HG03060 (cell line): Measurements from ENCODE around the gene DDX41.

Source experiments
- ATAC-seq: cut with Tn5 transposase; IDR thresholded peaks from one replicate; pipeline ENCODE4 v1.9.1; 2021; ENCODE audit warnings: low read depth, moderate number of reproducible peaks; ENCODE audit not compliant: unreplicated experiment

The DDX41 gene

DNA sequence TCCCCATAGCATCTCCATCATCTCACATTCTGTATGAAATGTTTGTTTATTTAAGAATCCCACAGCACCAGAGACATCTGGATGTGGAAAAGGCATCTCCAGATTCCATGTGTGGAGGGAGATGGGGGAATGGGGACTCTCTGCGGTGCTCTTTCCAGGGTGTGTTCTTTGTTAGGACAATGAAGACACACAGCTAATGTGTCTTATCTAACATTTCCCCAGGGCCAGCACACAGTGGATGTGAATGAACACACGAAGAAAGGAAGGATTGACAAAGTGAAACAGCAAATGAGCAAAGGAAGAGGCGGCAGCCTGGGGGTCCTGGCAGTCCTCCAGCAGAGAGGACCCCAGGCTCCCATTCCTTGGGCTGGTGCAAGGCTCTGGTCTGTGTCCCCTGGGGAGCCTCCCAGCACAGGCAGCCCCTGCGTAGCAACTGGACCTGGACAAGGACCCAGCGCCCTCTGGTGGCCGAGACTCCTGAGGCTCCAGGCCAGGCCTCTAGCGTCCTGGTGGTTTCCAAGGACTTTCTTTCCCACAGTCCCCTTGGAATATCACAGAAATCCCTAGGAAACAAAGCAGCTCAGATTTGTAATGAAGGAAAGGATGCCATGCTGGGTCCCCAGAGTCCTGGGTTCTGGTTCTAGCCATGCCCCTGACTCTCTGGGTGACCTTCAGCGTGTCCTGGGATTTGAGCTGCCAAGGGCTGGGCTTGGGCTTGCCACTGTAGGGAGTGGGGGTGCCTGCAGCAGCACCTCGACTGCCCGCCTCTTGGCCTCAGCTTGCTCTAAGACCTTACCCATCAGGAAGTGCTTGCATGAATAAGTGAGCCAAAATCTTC is 15.9 kb downstream of the DDX41 start:
- no peak for ATAC-seq

DNA sequence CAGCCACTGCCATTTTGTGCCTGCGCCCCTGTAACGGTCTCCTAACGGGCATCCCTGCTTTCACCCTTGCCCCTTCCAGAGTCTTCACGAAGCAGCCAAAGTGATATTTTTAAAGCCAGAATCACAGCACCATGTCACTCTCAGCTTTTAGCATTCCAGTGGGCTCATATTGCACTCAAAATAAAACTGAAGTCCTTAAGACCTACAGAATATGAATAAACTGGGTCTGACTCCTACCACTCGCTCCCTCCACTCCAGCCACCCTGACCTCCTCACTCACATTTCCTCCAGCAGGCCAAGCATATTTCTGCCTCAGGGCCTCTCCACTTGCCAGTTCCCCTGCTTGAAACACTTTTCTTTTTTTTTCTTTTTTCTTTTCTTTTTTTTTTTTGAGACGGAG is 16.9 kb downstream of the DDX41 start:
- no peak for ATAC-seq

DNA sequence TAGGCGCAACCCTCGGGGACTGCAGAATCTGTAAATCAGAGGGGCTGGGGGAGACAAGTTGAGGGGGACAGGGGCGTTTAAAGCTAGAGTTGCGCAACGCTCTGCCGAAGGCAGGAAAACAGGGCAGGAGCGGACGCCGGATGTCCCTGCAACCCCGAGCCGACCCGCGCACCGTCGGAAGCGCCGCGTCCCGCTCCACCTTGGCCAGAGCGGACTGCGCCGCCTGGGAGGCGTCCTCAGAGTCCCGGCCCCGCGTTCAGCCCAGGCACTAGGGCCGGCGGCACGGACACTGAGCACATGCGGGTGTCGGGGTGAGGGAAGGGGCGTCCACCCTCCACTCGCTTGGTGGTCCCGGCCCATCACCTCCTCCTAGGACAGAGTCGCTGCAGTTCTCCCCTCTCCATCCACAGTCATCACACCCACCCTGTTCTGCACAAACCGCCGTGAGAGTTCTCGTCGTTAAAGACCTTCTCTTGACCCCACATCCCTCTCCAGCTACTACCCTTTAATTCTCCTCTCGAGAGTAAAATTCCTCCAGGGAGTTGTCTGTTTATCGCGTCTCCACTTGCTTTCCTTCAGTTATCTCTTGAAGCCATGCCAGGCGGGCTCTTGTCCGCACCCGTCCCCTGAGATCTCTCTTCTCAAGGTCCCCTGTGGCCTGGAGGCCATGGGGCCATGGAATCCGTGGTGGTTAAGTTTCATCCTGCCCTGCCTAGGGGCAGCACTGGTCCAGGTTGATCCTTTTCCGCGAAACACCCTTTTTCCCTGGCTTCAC is 18.6 kb downstream of the DDX41 start:
- ATAC-seq = no peak

DNA sequence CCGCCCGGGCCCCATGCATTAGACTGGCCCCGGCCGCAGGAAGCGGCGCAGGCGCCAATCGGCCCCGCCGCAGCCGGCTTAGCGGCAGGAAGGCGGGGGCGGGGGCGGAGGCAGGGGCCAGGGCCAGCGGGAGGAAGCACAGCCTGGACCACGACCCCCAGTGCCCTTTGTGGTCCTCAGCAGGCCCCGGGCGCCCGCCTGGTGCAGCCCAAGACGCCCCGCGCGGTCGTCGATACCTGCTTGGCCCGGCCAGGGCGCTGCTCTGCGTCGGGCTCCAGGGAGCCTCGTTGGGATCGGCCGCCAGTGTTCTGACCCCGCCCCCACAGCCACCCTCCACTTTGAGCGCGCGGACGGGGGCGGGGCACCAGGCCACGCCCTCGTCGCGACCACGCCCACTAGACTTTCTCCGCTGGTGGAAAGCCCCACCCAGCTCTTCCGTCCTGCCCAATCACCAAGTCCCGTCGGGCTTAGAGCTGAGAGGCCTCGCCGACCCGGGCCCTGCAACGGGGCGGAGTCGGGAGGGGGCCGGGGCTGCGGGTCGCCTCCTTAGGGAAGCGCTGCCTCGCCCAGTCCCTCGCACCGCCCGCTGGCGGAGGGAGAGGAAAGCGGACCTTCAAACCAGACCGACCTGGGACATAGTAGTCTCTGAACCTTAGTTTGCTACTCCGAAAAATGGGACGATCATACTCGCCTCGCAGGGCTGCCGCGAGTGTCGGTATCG is 19.3 kb downstream of the DDX41 start, which contains the start of gene PDLIM7:
Gene PDLIM7 (minus strand): TSS at position 313 of the 721 bp plus-strand sequence. CDS start 1,092 bp downstream, outside the sequence.
- ATAC-seq = peak; percentile 51

DNA sequence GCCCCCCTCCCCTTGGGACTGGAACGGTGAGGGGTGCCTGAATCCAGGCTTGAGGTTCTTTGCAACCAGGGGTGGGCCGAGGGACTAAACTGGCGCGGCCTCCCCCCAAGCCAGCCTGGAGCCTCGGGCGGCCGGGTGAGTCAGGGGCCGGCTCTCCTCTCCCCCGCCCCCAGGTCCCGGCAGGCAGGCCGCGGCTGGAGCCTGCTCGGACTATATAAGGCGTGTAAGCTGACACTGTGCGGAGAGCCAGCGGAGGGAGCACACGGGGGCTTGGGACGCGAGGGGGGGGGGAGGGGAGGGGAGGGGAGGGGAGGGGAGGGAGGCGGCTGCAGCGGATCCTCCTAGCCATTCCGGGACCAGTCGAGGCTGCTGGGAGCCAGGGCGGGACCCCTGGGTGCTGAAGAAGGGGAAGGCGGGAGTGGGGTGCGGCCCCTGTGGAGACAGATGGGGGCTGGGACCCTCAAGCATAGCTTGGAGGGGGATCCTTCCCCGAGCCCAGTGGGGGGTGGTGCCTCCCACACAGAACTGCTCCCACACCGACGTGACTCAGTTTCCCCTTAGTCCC is 20.0 kb downstream of the DDX41 start:
- no peak for ATAC-seq

DNA sequence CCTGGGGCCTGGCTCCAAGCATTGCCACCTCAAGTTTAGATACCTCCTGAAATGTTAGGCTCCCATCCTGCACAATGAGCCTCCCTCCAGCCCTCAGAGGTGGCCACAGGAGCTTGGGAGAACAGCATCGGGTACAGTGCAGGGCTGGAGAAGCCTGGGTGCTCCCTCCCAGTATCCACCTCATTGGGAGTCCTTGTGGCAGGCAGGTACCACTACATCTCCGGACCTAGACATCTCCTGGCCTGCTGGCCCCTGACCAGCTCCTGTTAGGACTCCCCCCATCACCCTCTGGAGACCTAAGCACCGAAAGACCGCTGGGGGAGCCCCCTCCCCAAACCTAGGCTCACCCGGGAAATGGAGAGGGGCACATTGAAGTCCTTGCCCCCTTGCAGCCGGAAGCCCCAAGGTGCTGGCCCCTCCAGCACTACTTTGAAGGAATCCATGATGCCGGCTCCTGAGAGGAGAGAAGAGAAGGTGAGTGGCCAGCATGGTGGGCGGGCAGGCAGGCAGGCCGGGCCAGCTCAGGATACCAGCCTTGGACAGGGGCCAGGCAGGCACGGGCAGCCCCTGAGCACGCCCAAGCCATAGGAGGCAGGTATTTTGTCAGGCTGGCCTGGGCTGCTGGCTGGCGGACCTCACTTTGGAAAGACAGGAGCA is 20.6 kb downstream of the DDX41 start:
- no peak for ATAC-seq

DNA sequence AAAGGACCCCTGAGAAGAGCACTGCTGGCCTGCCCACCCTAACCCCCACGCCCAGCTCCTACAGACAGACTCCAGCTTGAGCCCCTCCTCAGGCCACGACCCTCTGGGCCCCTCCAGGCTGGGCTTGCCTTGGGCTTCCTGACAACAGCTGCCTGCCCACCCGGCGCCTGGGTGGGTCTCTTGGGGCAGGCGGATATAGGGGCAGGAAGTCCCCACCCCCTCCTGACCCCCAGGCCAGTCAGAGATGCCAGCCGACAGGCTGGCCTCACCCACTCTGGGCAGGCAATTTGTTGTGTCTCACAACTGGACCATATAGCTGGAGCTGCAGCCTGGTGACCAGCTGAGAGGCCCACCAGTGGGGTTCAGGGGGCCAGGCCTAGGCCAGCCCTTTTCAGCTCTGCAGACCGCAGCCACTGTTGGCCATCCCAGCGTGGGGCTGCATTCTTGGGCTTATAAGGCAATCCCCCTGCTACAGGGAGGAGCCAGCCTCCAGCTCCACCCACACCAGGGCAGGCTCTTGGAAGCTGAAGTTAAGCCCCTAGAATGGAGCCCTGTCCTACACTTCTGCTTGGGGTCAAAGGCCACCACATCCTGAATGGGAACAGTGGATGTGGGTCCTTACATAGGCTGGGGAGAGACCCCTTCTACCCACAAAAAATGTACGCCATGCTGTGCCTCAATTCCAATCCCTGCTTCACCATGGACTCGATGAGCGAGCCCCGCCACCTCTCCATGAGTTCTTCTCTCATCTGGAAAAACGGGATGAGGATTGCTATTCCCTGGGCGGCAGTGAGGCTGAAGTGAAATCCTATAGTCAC is 21.3 kb downstream of the DDX41 start:
- no peak for ATAC-seq

DNA sequence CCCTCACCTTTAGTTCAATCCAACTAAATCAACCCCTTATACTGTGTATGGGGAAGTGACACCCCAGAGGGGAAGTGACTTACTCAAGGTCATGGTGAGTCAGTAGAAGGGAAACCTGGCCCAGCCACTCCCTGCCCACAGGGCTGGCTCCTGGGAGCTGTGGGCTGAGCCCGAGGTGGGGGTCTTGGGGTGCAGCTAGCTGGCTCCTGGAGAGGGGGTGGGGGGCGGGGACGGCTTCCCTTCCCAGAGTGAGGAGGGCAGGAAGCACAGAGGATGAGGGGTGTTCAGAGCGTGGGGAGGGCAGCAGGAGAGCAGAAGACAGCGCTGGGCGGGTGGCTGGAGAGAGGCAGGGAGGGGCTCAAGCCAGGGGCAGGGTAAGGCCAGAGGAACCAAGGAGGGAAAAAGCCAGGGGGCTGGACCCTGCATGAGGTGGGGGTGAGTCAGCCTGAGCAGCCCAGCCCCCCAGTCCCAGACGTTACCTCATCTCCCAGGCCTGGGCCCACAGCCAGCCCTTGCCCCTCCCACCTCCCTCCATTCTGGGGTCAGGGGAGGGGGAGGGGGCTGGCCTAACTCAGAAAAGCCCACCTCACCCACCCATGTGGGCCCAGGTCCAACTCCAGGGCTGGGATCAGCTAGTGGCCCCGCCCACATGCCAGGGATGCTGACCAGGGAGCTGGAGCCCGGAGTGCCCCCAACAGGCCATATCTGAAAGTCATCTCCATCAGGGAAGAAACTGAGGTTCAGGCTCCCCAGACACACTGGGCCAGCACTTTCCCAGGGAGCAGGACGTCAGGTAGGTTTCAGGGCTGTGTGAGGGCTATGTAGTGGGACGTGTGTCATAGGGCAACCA is 22.2 kb downstream of the DDX41 start:
- no peak for ATAC-seq

DNA sequence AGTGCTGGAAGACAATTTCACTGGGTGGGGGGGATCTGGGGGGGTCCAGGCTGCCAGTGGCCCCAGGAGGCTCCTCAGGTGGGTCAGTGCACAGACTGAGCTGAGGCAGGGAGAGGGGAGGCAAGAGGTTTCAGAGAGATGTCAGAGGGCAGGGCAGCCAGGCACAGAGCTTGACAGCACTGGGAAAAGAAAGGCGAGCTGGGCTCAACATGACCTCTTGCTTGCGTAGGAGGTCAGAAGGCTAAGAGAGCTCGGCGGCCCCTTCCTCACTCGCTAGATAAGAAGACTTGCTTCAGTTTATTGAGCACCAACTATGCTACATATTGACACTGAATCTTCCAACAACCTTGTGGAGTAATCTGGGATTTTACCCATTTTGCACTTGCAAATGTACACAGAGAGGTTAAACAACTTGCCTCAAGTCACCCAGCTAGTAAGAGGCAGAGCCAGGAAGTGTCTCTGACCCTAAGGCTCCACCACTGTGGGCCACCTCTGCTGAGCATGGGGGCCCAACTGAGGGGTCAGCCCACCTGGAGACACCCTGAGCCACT is 22.9 kb downstream of the DDX41 start:
- ATAC-seq = no peak

DNA sequence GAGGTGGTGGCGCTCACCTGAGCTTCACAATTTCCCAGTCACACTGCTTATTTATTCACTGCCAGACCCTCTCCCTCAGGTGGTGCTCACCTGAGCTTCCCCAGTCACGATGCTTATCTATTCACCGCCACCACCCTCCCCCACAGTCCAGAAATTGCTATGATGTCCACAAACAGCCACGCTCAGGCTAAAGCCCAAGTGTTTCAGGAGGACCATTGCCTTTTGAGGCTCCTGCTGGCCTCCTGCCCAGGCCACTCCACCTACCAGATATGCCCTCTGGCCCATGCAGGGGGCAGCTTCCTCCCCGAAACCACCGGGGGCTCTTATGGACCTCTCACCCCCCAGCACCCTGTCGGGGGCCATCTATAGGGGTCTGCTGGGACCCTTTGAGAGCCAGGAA is 23.9 kb downstream of the DDX41 start:
- no peak for ATAC-seq

DNA sequence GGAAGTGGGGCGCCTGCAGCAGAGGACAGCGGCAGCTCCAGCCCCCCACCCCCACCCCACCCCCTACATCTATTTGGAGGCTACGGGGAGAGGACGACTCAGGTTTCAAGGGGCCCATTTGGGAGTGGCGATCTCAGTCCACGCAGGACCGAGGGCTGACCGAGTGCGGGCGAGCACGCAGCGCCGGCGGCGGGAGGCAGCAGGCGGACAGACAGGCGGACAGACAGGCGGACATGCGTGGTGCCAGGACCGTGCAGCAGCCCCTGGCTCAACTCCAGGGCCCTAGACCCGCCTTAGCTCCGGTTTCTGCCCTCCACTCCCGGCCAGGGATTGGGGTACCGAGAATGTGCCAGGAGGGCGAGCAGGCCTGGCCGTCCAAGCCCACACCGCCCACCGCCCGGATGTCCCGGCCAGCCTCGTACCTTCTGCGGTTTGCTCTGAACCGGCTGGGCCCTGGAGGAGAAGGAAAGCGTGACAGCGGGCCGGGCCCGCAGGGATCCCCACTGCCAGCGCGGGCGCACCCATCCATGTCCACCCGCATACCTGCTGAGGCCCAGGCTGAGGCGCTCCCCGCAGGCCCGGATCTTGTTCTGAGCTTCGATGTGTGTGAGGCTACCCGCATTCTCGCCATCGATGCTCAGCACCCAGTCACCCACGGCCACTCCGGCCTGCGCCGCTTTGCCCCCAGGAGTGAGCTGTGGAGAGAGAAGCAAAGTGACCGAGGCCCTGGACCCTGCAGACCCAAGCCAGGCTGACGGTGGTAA is 24.6 kb downstream of the DDX41 start:
- no peak for ATAC-seq

DNA sequence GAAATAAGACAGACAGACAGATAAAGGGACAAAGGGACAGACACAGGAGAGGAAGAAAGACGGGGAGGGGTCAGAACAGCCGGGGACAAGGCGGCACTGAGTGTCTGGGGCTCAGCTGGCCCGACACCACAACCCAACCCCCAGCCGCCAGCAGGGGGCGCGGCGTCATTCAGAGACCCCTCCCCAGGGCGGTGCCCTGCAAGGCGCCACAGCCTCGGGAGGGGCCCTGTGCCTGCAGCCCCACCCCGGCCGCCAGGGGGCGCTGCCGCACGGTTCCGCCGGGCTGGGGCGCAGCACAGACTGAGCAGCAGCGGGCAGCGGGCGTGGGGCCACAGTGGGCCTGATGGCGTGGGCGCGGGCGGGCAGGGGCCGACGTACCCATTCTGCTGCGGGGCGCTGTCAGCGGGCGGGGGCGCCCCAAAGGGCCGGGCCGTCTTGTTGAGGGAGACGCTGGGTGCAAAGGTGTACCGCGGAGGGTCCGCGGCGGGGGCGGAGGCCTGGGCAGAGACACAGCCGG is 25.3 kb downstream of the DDX41 start:
- no peak for ATAC-seq

DNA sequence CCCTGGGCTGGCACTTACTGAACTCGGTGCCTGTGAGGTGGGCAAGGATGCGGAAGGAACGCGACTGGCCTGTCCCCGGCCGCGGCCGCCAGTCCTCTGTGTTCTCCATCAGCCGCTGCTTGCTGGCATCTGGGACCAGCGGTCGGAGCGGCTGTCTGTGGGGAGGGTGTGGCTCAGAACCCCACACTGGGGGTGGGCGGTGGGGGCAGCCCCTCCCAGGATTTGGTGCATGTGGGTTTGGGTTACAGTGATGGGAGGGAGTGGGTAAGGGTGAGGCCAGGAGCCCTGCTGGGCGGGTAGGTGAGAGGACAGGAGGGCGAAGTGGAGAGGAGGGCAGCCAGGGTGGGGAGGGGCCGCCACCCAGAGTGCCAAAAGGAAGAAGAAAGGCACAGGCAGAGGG is 25.8 kb downstream of the DDX41 start:
- ATAC-seq = no peak

DNA sequence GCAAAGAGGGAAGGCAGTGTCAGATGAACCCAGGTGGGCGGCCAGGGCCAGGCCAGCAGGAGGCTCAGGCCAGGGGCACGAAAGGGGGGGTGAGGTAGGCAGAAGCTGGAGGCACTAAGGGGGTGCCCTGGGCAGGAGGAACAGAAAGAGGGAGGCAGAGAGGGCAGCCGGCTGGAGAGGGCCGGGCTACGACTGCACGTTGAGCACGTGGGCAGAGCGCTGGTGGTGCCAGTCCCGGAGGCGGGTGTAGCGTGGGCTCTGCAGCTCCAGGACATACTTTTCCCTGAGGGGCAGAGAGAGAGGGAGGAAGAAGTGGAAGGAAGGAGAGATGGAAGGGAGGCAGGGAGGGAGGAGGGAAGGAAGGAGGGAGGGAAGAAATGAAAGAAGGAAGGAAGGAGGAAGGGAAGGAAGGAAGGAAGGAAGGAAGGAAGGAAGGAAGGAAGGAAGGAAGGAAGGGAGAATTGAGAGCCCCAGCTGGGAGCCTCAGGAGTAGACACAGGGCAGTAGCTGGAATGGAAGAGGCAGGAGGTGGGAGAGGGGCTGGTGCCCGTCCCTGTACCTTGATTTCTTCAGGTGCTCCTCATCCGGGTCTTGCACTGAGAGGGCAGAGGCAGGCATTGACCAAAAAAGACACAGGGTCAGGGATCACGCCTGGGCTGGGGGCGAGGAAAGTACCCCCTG is 26.3 kb downstream of the DDX41 start:
- no peak for ATAC-seq

DNA sequence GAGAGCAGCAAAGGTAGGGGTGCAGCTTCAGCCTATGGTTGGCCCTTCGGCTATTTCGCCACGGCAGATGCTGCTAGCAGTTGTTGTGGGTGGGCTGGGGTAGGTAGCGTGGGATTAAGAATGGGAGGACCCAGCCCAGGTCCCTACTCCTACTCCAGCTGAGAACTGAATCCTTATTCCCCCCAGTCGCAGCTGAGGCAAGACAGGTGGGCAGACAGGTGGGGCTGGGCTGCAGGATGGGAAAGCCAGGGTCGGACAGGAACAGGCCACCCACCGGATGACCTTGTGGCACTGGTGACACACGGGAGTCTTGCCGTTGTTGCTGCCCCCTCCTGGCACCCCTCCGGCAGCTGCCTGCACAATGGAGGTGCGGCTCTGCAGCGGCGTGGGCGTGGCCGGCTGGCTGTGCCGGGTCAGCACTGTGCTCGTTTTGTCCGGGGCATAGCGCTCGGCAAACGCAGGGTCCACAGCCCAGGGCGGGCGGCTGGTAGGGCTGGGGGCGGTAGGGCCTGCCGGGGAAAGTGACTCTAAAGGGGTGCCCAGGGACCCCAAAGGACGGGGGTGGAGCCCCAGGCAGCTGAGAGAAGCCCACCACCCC is 27.5 kb downstream of the DDX41 start:
- no peak for ATAC-seq

DNA sequence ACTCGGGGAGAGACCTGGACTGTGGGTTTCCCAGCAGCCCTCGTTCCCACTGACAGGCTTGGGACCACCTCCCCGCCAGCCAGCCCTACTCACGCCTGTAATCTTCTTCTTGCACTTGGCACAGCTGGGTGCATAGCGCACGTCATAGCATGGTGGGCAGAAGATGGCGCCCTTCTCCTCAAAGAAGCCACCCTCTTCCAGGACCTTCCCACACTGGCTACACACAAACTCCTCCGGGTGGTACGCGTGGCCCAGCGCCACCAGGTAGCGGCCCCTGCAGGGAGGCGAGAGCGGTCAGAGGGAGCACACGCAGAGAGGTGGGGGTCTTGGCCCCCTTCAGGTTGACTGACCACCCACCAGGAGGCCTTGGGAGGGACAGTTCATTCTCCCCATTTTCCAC is 28.8 kb downstream of the DDX41 start:
- ATAC-seq = no peak
